Glutamatergic neuron (in vitro differentiated cells): ENCODE data around the gene SRP14. TPM values are rescaled to one million over a fixed set of nuclear protein-coding genes. Genes with fewer than 3 reads are reported as not detected.

Source experiments
- DNase-seq: peaks from one replicate; pipeline ENCODE4 v3.0.0; 2022
- H3K27ac Mint-ChIP-seq: one replicate; pipeline ENCODE4 v1.8.0; 2020; ENCODE audit warnings: mild to moderate bottlenecking, mixed read lengths, inconsistent platforms; ENCODE audit not compliant: unreplicated experiment
- H3K27me3 Mint-ChIP-seq: one replicate; pipeline ENCODE4 v1.8.0; 2020; ENCODE audit warnings: mild to moderate bottlenecking, moderate library complexity, mixed read lengths, inconsistent platforms; ENCODE audit not compliant: unreplicated experiment
- H3K36me3 Mint-ChIP-seq: one replicate; pipeline ENCODE4 v1.8.0; 2020; ENCODE audit warnings: mild to moderate bottlenecking, mixed read lengths, inconsistent platforms; ENCODE audit not compliant: unreplicated experiment
- H3K4me1 Mint-ChIP-seq: one replicate; pipeline ENCODE4 v1.8.0; 2020; ENCODE audit warnings: mild to moderate bottlenecking, low read depth, mixed read lengths, inconsistent platforms; ENCODE audit not compliant: unreplicated experiment
- H3K4me3 Mint-ChIP-seq: one replicate; pipeline ENCODE4 v1.8.0; 2020; ENCODE audit warnings: mild to moderate bottlenecking, mixed read lengths, inconsistent platforms; ENCODE audit not compliant: unreplicated experiment
- H3K9me3 Mint-ChIP-seq: one replicate; pipeline ENCODE4 v1.8.0; 2020; ENCODE audit warnings: mild to moderate bottlenecking, moderate library complexity, mixed read lengths, inconsistent platforms; ENCODE audit not compliant: unreplicated experiment
- CTCF ChIP-seq: fragments of 200-600 bp; sonication (generic); IDR thresholded peaks from one replicate; pipeline ENCODE4 v1.5.0; 2021; ENCODE audit not compliant: partially characterized antibody, unreplicated experiment
- total RNA-seq: library from RNA; stranded (reverse); fragmentation: NEBNext Ultra II Directional; extraction: Animal tissue kit (Norgen Biotek cat#: 25700); gene quantifications from one replicate; pipeline ENCODE4 v1.2.1, GENCODE V29; 2021; ENCODE audit not compliant: unreplicated experiment

The SRP14 gene
- total RNA-seq, 1 donor from 2014 or later, result 246 TPM

GRCh38 chr15:40048926-40049475, 10.0 kb upstream of the SRP14 start:
- Mint-ChIP-seq H3K4me1 (peaks cover 5% of the 10 kb centered on the region), H3K9me3 (no peaks in the 10 kb centered on the region), H3K36me3 (peaks cover 5% of the 10 kb centered on the region), H3K27ac (no peak overlapping the region), H3K4me3 (no peak overlapping the region), H3K27me3 (peaks cover 2% of the 10 kb centered on the region)
- DNase-seq, result no peak
- TF ChIP-seq CTCF, result no peak

- no peak overlapping the region for H3K27ac Mint-ChIP-seq
- H3K4me3 Mint-ChIP-seq, result no peak overlapping the region
- no peaks in the 10 kb centered on the region for H3K36me3 Mint-ChIP-seq
- no peak for DNase-seq
- H3K4me1 Mint-ChIP-seq, result peaks cover 5% of the 10 kb centered on the region
- TF ChIP-seq CTCF, result no peak
- H3K9me3 Mint-ChIP-seq, result no peaks in the 10 kb centered on the region
- H3K27me3 Mint-ChIP-seq, result peaks cover 2% of the 10 kb centered on the region
Observed at GRCh38 chr15:40048211-40048792, 9.3 kb upstream of the SRP14 start.

- peaks cover 5% of the 10 kb centered on the region for H3K4me1 Mint-ChIP-seq
- H3K4me3 Mint-ChIP-seq, result no peak overlapping the region
- no peak for DNase-seq
- H3K9me3 Mint-ChIP-seq, result no peaks in the 10 kb centered on the region
- no peak overlapping the region for H3K27ac Mint-ChIP-seq
- H3K36me3 Mint-ChIP-seq, result no peaks in the 10 kb centered on the region
- no peak for TF ChIP-seq CTCF
- peaks cover 2% of the 10 kb centered on the region for H3K27me3 Mint-ChIP-seq
Observed at GRCh38 chr15:40047415-40048210, 8.6 kb upstream of the SRP14 start.

GRCh38 chr15:40046721-40047414, 7.9 kb upstream of the SRP14 start:
- no peak for DNase-seq
- Mint-ChIP-seq H3K36me3 (no peaks in the 10 kb centered on the region), H3K9me3 (no peaks in the 10 kb centered on the region), H3K4me3 (no peak overlapping the region), H3K27me3 (peaks cover 2% of the 10 kb centered on the region), H3K4me1 (peaks cover 5% of the 10 kb centered on the region), H3K27ac (no peak overlapping the region)
- TF ChIP-seq CTCF, result no peak
